Neural cell (in vitro differentiated cells): Measurements from ENCODE around the gene PLAAT2. TPM values are rescaled to one million over a fixed set of nuclear protein-coding genes. Genes with fewer than 3 reads are reported as not detected.

Source experiments
- H2AFZ ChIP-seq: fragments of 200-600, 300-800 bp; sonication (generic), shearing (Covaris generic); 2 replicates; pipeline ENCODE4 v1.6.0; 2014; ENCODE audit warnings: low read depth, mild to moderate bottlenecking, antibody characterized with exemption, low read length, moderate library complexity
- H3F3A ChIP-seq: fragments of 200-600 bp; shearing (Covaris generic); 2 replicates; pipeline ENCODE4 v1.6.1; 2016; ENCODE audit warnings: mild to moderate bottlenecking, moderate library complexity, mixed read lengths, antibody characterized with exemption, low read length; ENCODE audit not compliant: insufficient read depth, poor library complexity, severe bottlenecking
- H3K27ac ChIP-seq: fragments of 200-600, 300-800 bp; sonication (generic), shearing (Covaris generic); 2 replicates; pipeline ENCODE4 v1.5.1; 2014; ENCODE audit warnings: mild to moderate bottlenecking, low read length, moderate library complexity
- H3K27me3 ChIP-seq: fragments of 300-800, 200-600 bp; sonication (generic), shearing (Covaris generic); 2 replicates; pipeline ENCODE4 v1.6.0; 2014; ENCODE audit warnings: mild to moderate bottlenecking, low read depth, low read length, moderate library complexity; ENCODE audit not compliant: insufficient read depth
- H3K36me3 ChIP-seq: fragments of 300-800, 200-600 bp; sonication (generic), shearing (Covaris generic); 2 replicates; pipeline ENCODE4 v1.5.1; 2014; ENCODE audit warnings: mild to moderate bottlenecking, antibody characterized with exemption, low read length, moderate library complexity; ENCODE audit not compliant: insufficient read depth
- H3K4me2 ChIP-seq: fragments of 300-800, 200-600 bp; sonication (generic), shearing (Covaris generic); 2 replicates; pipeline ENCODE4 v1.6.0; 2014; ENCODE audit warnings: mild to moderate bottlenecking, low read length
- H3K4me3 ChIP-seq: fragments of 300-800, 200-600 bp; sonication (generic), shearing (Covaris generic); 2 replicates; pipeline ENCODE4 v1.5.1; 2014; ENCODE audit warnings: mild to moderate bottlenecking, low read length, moderate library complexity
- H3K79me2 ChIP-seq: fragments of 200-600 bp; shearing (Covaris generic); replicated peaks from 2 replicates; pipeline ENCODE4 v1.6.0; 2014; ENCODE audit warnings: mild to moderate bottlenecking, low read length, moderate library complexity; ENCODE audit not compliant: insufficient read depth
- H3K9ac ChIP-seq: fragments of 300-800, 200-600 bp; sonication (generic), shearing (Covaris generic); 2 replicates; pipeline ENCODE4 v1.6.1; 2016; ENCODE audit warnings: mild to moderate bottlenecking, low read length, mixed read lengths
- H3K9me2 ChIP-seq: fragments of 200-600 bp; shearing (Covaris generic); 2 replicates; pipeline ENCODE4 v1.6.1; 2016; ENCODE audit warnings: mild to moderate bottlenecking, low read length, mixed read lengths; ENCODE audit not compliant: insufficient read depth
- H3K9me3 ChIP-seq: fragments of 200-600, 300-800 bp; sonication (generic), shearing (Covaris generic); 2 replicates; pipeline ENCODE4 v1.6.1; 2016; ENCODE audit warnings: mild to moderate bottlenecking, mixed run types, low read length, moderate library complexity, mixed read lengths
- H4K20me1 ChIP-seq: fragments of 200-600 bp; shearing (Covaris generic); 2 replicates; pipeline ENCODE4 v1.6.1; 2016; ENCODE audit warnings: mild to moderate bottlenecking, mixed run types; ENCODE audit not compliant: insufficient read depth
- CTCF ChIP-seq: fragments of 450-650 bp; IDR thresholded peaks from 2 replicates; pipeline ENCODE4 v1.5.1; 2014; ENCODE audit warnings: antibody characterized with exemption, mild to moderate bottlenecking, moderate library complexity; ENCODE audit not compliant: poor library complexity, severe bottlenecking
- EP300 ChIP-seq: fragments of 450-650 bp; conservative IDR thresholded peaks from 2 replicates; pipeline ENCODE4 v1.6.1; 2014; ENCODE audit warnings: antibody characterized with exemption, mild to moderate bottlenecking, moderate library complexity; ENCODE audit not compliant: poor library complexity, severe bottlenecking
- EZH2 ChIP-seq: fragments of 200-600, 300-800 bp; shearing (Covaris generic), sonication (generic); IDR thresholded peaks from 2 replicates; pipeline ENCODE4 v1.6.1; 2014; ENCODE audit warnings: antibody characterized with exemption, low read length, borderline replicate concordance, mild to moderate bottlenecking; ENCODE audit not compliant: insufficient read depth, poor library complexity, severe bottlenecking
- MXI1 ChIP-seq: fragments of 450-650 bp; conservative IDR thresholded peaks from 2 replicates; pipeline ENCODE4 v1.6.1; 2014; ENCODE audit warnings: antibody characterized with exemption, mild to moderate bottlenecking; ENCODE audit not compliant: poor library complexity, severe bottlenecking
- POLR2AphosphoS5 ChIP-seq: IDR thresholded peaks from 2 replicates; pipeline ENCODE4 v1.6.1; 2012
- RAD21 ChIP-seq: fragments of 450-650 bp; conservative IDR thresholded peaks from 2 replicates; pipeline ENCODE4 v1.6.1; 2014; ENCODE audit warnings: antibody characterized with exemption, mild to moderate bottlenecking, moderate library complexity
- REST ChIP-seq: IDR thresholded peaks from 2 replicates; pipeline ENCODE4 v1.6.1; 2012; ENCODE audit warnings: borderline replicate concordance
- SMC3 ChIP-seq: fragments of 450-650 bp; conservative IDR thresholded peaks from 2 replicates; pipeline ENCODE4 v1.6.1; 2014; ENCODE audit warnings: antibody characterized with exemption, mild to moderate bottlenecking, moderate library complexity; ENCODE audit not compliant: poor library complexity
- TAF1 ChIP-seq: IDR thresholded peaks from 2 replicates; pipeline ENCODE4 v1.6.1; 2012; ENCODE audit warnings: low read depth
- polyA plus RNA-seq: library from polyadenylated mRNA; depleted of rRNA; stranded (reverse); fragments of >200 nt; gene quantifications from 2 replicates; pipeline ENCODE4 v1.2.3, GENCODE V29; 2014

The PLAAT2 gene
- polyA plus RNA-seq, 1 donor from 2014 or later = not detected

GRCh38 chr11:63504054-63504453, 59.1 kb downstream of the PLAAT2 start:
- no peaks in the 10 kb centered on the region for H4K20me1 ChIP-seq
- no peak for TF ChIP-seq CTCF
- TF ChIP-seq POLR2AphosphoS5 = no peak
- TF ChIP-seq RAD21 = no peak
- TF ChIP-seq SMC3 = no peak
- TF ChIP-seq TAF1 = no peak
- TF ChIP-seq REST = no peak
- no peak for TF ChIP-seq EZH2
- TF ChIP-seq MXI1 = no peak
- no peak for TF ChIP-seq EP300
- H3K4me2 ChIP-seq = no peak overlapping the region
- H2AFZ ChIP-seq = no peak overlapping the region
- no peaks in the 10 kb centered on the region for H3K9me3 ChIP-seq
- H3K4me3 ChIP-seq = no peak overlapping the region
- no peaks in the 10 kb centered on the region for H3K36me3 ChIP-seq
- H3K9me2 ChIP-seq = no peaks in the 10 kb centered on the region
- H3F3A ChIP-seq = no peaks in the 10 kb centered on the region
- no peak overlapping the region for H3K27ac ChIP-seq
- no peaks in the 10 kb centered on the region for H3K79me2 ChIP-seq
- no peak overlapping the region for H3K9ac ChIP-seq
- no peaks in the 10 kb centered on the region for H3K27me3 ChIP-seq

DNA sequence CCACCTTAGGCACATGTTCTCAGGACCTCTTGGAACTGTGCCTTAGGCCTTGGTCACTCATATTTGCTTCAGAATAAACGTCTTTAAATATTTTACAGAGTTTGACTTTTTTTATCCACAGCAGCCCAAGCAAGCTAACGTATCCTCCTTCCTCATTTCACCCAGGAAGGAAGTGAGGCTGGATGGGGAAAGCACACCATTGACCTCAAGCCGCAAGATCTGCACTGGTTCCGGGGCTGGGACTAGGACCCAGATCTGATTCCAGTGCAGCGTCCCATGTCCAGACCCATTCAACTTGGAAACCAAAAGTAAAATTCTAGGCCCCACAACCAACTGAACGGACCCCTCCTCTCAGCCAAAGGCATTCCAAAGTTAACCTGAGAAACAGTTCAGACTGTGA, 59.7 kb downstream of the PLAAT2 start:
- TF ChIP-seq POLR2AphosphoS5 (no peak), RAD21 (no peak), EZH2 (no peak)
- no peaks in the 10 kb centered on the region for H3F3A ChIP-seq
- H3K27me3 ChIP-seq = no peaks in the 10 kb centered on the region
- no peak overlapping the region for H3K27ac ChIP-seq
- no peaks in the 10 kb centered on the region for H3K9me2 ChIP-seq
- H3K9ac ChIP-seq = no peak overlapping the region
- no peaks in the 10 kb centered on the region for H3K79me2 ChIP-seq
- no peaks in the 10 kb centered on the region for H3K36me3 ChIP-seq
- H3K4me3 ChIP-seq = no peak overlapping the region
- H2AFZ ChIP-seq = no peak overlapping the region
- H4K20me1 ChIP-seq = no peaks in the 10 kb centered on the region
- no peak overlapping the region for H3K4me2 ChIP-seq
- H3K9me3 ChIP-seq = no peaks in the 10 kb centered on the region

Other genes starting within 250 kb of the PLAAT2 start
- not detected in 2 replicates for gene SLC22A9, start 193.6 kb downstream of the PLAAT2 start, polyA plus RNA-seq
- gene PLAAT5, start 72.2 kb downstream of the PLAAT2 start, polyA plus RNA-seq = 0.14 TPM in 1 of 2 replicates, not detected in the other
- gene LGALS12, start 57.3 kb downstream of the PLAAT2 start, polyA plus RNA-seq = not detected in 2 replicates
- gene PLAAT4, start 26.6 kb downstream of the PLAAT2 start, polyA plus RNA-seq = not detected in 2 replicates
- not detected in 2 replicates for gene PLAAT3, start 51.1 kb upstream of the PLAAT2 start, polyA plus RNA-seq
- gene ATL3, start 108.0 kb upstream of the PLAAT2 start, polyA plus RNA-seq = 2.4 and 4.0 TPM in 2 replicates
- gene RTN3, start 118.1 kb upstream of the PLAAT2 start, polyA plus RNA-seq = 270 and 283 TPM in 2 replicates
- gene ZFTA, start 205.4 kb upstream of the PLAAT2 start, polyA plus RNA-seq = 82.5 and 103 TPM in 2 replicates